Endodermal cell (in vitro differentiated cells): Measurements from ENCODE around the gene VPS4B. TPM values are rescaled to one million over a fixed set of nuclear protein-coding genes. Genes with fewer than 3 reads are reported as not detected.

Experiments used
- DNase-seq: peaks from one replicate; pipeline ENCODE4 v3.0.0-alpha.2; 2017
- H3K27ac ChIP-seq: 2 replicates; pipeline ENCODE4 v1.5.1; 2013; ENCODE audit warnings: mild to moderate bottlenecking, low read depth, low read length, moderate library complexity
- H3K27me3 ChIP-seq: 2 replicates; pipeline ENCODE4 v1.6.1; 2013; ENCODE audit warnings: mild to moderate bottlenecking, low read length, moderate library complexity; ENCODE audit not compliant: insufficient read depth, control insufficient read depth, poor library complexity, severe bottlenecking
- H3K36me3 ChIP-seq: 2 replicates; pipeline ENCODE4 v1.7.0; 2013; ENCODE audit warnings: mild to moderate bottlenecking, low read length, moderate library complexity; ENCODE audit not compliant: control insufficient read depth, insufficient read depth
- H3K4me1 ChIP-seq: one replicate; pipeline ENCODE4 v1.7.0; 2013; ENCODE audit warnings: low read length; ENCODE audit not compliant: control insufficient read depth, insufficient read depth
- H3K4me3 ChIP-seq: 2 replicates; pipeline ENCODE4 v1.5.1; 2013; ENCODE audit warnings: mild to moderate bottlenecking, low read length, moderate library complexity
- H3K9ac ChIP-seq: 2 replicates; pipeline ENCODE4 v1.6.1; 2013; ENCODE audit warnings: mild to moderate bottlenecking, low read length, moderate library complexity; ENCODE audit not compliant: poor library complexity, severe bottlenecking; ENCODE audit errors: extremely low read depth
- H3K9me3 ChIP-seq: 2 replicates; pipeline ENCODE4 v1.6.1; 2013; ENCODE audit warnings: mild to moderate bottlenecking, low read length, moderate library complexity; ENCODE audit not compliant: control insufficient read depth
- H3K27ac Mint-ChIP-seq: 2 replicates; pipeline ENCODE4 v1.8.0; 2020; ENCODE audit warnings: mixed read lengths
- H3K27me3 Mint-ChIP-seq: 2 replicates; pipeline ENCODE4 v1.8.0; 2021; ENCODE audit warnings: mild to moderate bottlenecking, mixed read lengths; ENCODE audit not compliant: insufficient read depth
- H3K36me3 Mint-ChIP-seq: 2 replicates; pipeline ENCODE4 v1.8.0; 2020; ENCODE audit warnings: low read depth, mixed read lengths
- H3K4me1 Mint-ChIP-seq: 2 replicates; pipeline ENCODE4 v1.8.0; 2020; ENCODE audit warnings: mixed read lengths
- H3K4me3 Mint-ChIP-seq: 2 replicates; pipeline ENCODE4 v1.8.0; 2020; ENCODE audit warnings: mild to moderate bottlenecking, moderate library complexity, mixed read lengths
- H3K9me3 Mint-ChIP-seq: 2 replicates; pipeline ENCODE4 v1.8.0; 2020; ENCODE audit warnings: mild to moderate bottlenecking, mixed read lengths
- CTCF ChIP-seq: fragments of 200-600 bp; sonication (generic); conservative IDR thresholded peaks from 2 replicates; pipeline ENCODE4 v1.5.0; 2021; ENCODE audit warnings: antibody characterized with exemption, mild to moderate bottlenecking
- WGBS, 2 experiments: methylation state at CpG; one replicate each; pipeline versions ENCODE4 v1.1.5 to v1.1.7; 2013; ENCODE audit warnings: missing lambda C conversion rate in 2 of 2, mixed read lengths in 1 of 2; ENCODE audit not compliant: insufficient coverage in 1 of 2, insufficient read length in 1 of 2; 5-methylcytosine and 5-hydroxymethylcytosine counted together
- total RNA-seq, 2 donors: library from RNA; stranded (reverse); fragmentation: NEBNext Ultra II Directional in 1 of 2; extraction: Animal tissue kit (Norgen Biotek cat#: 25700) in 1 of 2; gene quantifications; 2 replicates in 1 of 2; 3 replicates in 1 of 2; pipeline ENCODE4 v1.2.1, GENCODE V29; 2021

The VPS4B gene
- total RNA-seq, 2 donors from 2014 or later = 44.7 to 46.1 TPM

- TF ChIP-seq CTCF = no peak
- 96 to 98% methylated on average over 7 of the region's 7 CpGs for WGBS, 2 experiments
- no peak overlapping the region for H3K9ac ChIP-seq
- no peaks in the 10 kb centered on the region for H3K9me3 ChIP-seq
- H3K27me3 ChIP-seq = no peaks in the 10 kb centered on the region
- no peak overlapping the region for H3K4me3 ChIP-seq
- no peaks in the 10 kb centered on the region for H3K4me1 Mint-ChIP-seq
- no peak overlapping the region for H3K27ac Mint-ChIP-seq
- no peak for DNase-seq
- H3K27me3 Mint-ChIP-seq = no peaks in the 10 kb centered on the region
- no peaks in the 10 kb centered on the region for H3K9me3 Mint-ChIP-seq
- no peaks in the 10 kb centered on the region for H3K4me1 ChIP-seq
- no peak overlapping the region for H3K4me3 Mint-ChIP-seq
- H3K36me3 ChIP-seq = peaks cover 67% of the 10 kb centered on the region
- peaks cover 70% of the 10 kb centered on the region for H3K36me3 Mint-ChIP-seq
- H3K27ac ChIP-seq = no peak overlapping the region
These were observed 73.7 kb downstream of the VPS4B start for GRCh38 chr18:63348508-63349136.

GRCh38 chr18:63346480-63347183, 75.6 kb downstream of the VPS4B start:
- no peak for TF ChIP-seq CTCF
- Mint-ChIP-seq H3K36me3 (peaks cover 73% of the 10 kb centered on the region), H3K27ac (no peak overlapping the region), H3K9me3 (no peaks in the 10 kb centered on the region), H3K4me3 (no peak overlapping the region), H3K4me1 (no peaks in the 10 kb centered on the region), H3K27me3 (no peaks in the 10 kb centered on the region)
- Histone ChIP-seq H3K9ac (no peak overlapping the region), H3K4me3 (no peak overlapping the region), H3K27me3 (no peaks in the 10 kb centered on the region), H3K9me3 (no peaks in the 10 kb centered on the region), H3K36me3 (peaks cover 71% of the 10 kb centered on the region), H3K4me1 (no peaks in the 10 kb centered on the region), H3K27ac (no peak overlapping the region)
- no peak for DNase-seq
- WGBS, 2 experiments = 89 to 91% methylated on average over 4 to 7 of the region's 7 CpGs

- no peaks in the 10 kb centered on the region for H3K9me3 Mint-ChIP-seq
- H3K36me3 Mint-ChIP-seq = peaks cover 73% of the 10 kb centered on the region
- 94 to 100% methylated on average over 1 to 7 of the region's 7 CpGs for WGBS, 2 experiments
- no peak overlapping the region for H3K9ac ChIP-seq
- H3K4me1 ChIP-seq = no peaks in the 10 kb centered on the region
- no peaks in the 10 kb centered on the region for H3K9me3 ChIP-seq
- no peaks in the 10 kb centered on the region for H3K27me3 ChIP-seq
- no peaks in the 10 kb centered on the region for H3K27me3 Mint-ChIP-seq
- no peak for TF ChIP-seq CTCF
- H3K4me1 Mint-ChIP-seq = no peaks in the 10 kb centered on the region
- no peak overlapping the region for H3K27ac Mint-ChIP-seq
- no peak for DNase-seq
- peaks cover 71% of the 10 kb centered on the region for H3K36me3 ChIP-seq
- H3K4me3 ChIP-seq = no peak overlapping the region
- H3K4me3 Mint-ChIP-seq = no peak overlapping the region
- no peak overlapping the region for H3K27ac ChIP-seq
These were observed 76.2 kb downstream of the VPS4B start for GRCh38 chr18:63346031-63346430.
